HG02973 (cell line): ENCODE results near the gene BCCIP.
A peak's percentile ranks its signal among the peaks of the same experiment; 100 is the strongest.

ENCODE experiments used
- ATAC-seq: cut with Tn5 transposase; IDR thresholded peaks from one replicate; pipeline ENCODE4 v1.9.1; 2021; ENCODE audit warnings: moderate library complexity; ENCODE audit not compliant: unreplicated experiment

The BCCIP gene

GRCh38 chr10:125843603-125844329 lies 20.4 kb downstream of the BCCIP start:
- ATAC-seq = no peak

GRCh38 chr10:125844751-125845221 lies 21.4 kb downstream of the BCCIP start:
- no peak for ATAC-seq

- no peak for ATAC-seq
These were observed 22.3 kb downstream of the BCCIP start for GRCh38 chr10:125845617-125846016.

GRCh38 chr10:125846894-125847293 lies 23.5 kb downstream of the BCCIP start:
- no peak for ATAC-seq

GRCh38 chr10:125848371-125848770 lies 25.0 kb downstream of the BCCIP start:
- no peak for ATAC-seq

GRCh38 chr10:125848857-125849256 lies 25.5 kb downstream of the BCCIP start:
- no peak for ATAC-seq

- ATAC-seq = no peak
These were observed 26.1 kb downstream of the BCCIP start for GRCh38 chr10:125849448-125849847.

- no peak for ATAC-seq
These were observed 27.7 kb downstream of the BCCIP start for GRCh38 chr10:125850766-125851731.

- no peak for ATAC-seq
These were observed 29.1 kb downstream of the BCCIP start for GRCh38 chr10:125852487-125852886.

- ATAC-seq = no peak
These were observed 33.9 kb downstream of the BCCIP start for GRCh38 chr10:125857185-125857760.

- no peak for ATAC-seq
These were observed 35.9 kb downstream of the BCCIP start for GRCh38 chr10:125859128-125859817.

GRCh38 chr10:125865120-125865519 lies 41.8 kb downstream of the BCCIP start:
- ATAC-seq = no peak

- no peak for ATAC-seq
These were observed 43.2 kb downstream of the BCCIP start for GRCh38 chr10:125866421-125867029.

GRCh38 chr10:125868372-125868975 lies 45.1 kb downstream of the BCCIP start:
- ATAC-seq = peak; percentile 78

- ATAC-seq = no peak
These were observed 48.0 kb downstream of the BCCIP start for GRCh38 chr10:125871338-125871737.

- no peak for ATAC-seq
These were observed 55.9 kb downstream of the BCCIP start for GRCh38 chr10:125878957-125879835.

- no peak for ATAC-seq
These were observed 57.4 kb downstream of the BCCIP start for GRCh38 chr10:125880719-125881118.

GRCh38 chr10:125881192-125881591 lies 57.8 kb downstream of the BCCIP start, which contains the start of gene DHX32:
Gene DHX32, minus strand, starts transcription at chr10:125881292. Its CDS starts 468 bp downstream, at chr10:125880824.
- no peak for ATAC-seq

GRCh38 chr10:125882596-125882995 lies 59.2 kb downstream of the BCCIP start:
- ATAC-seq = no peak
